Stimulated activated CD8-positive, alpha-beta memory T cell treated with anti-CD3 and anti-CD28 coated beads, Interleukin-4, amount 100 ng/mL, for 4 hours (primary cell): ENCODE data around the gene PAEP.

ENCODE experiments used
- DNase-seq, 2 donors: peaks; one replicate each; pipeline ENCODE4 v3.0.0-alpha.2; 2020; ENCODE audit warnings: low read depth in 2 of 2, low spot score in 1 of 2

The PAEP gene

DNA sequence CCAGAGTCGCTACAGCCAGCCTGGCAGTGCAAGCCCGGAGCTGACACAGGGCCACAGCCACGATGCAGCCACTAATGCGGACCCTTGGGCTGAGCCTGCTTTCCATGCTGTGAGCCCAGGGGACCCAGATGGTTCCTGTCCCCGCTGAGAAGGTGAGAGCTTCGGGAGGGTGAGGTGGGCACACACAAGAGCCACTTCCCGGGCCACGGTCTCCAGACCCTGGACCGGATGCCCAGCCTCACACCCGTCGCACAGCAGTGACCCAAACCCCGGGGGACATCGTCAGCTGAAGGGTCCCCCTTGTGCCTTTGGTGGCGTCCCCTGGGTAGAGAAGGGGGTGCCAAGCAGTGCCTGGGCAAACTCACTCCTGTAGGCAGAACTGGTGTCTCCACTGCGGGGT lies 13.4 kb downstream of the PAEP start:
- no peak for DNase-seq

DNA sequence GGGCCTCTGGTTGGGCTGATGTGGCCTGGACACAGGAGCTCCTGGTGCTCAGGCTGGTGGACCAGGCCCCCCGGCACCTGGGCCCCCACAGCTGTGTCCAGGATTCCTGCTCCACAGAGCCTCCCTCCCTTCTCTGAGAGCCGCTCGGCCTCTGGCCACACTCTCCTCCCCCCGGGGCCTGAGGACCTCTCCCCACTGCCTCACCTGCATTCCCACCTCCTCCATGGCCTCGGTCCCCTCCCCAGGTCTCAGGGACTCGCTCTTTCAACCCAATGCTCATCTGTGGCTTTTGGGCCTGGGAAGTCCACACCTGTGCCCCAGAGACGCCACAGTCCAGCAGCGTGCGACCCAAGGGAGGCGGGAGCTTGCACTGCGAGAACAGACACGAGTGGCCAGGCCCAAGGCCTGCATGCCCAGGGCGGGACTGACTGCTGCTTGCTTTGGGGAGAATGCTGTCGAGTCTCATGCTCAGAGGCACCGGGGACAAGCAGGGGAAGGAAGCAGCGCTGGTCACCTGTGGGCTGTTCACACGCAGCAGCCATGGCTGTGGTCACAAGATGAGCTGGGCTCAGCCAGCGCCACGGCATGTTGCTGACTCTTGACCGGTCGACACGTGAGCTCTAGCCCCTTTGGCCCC lies 14.6 kb downstream of the PAEP start:
- no peak for DNase-seq

DNA sequence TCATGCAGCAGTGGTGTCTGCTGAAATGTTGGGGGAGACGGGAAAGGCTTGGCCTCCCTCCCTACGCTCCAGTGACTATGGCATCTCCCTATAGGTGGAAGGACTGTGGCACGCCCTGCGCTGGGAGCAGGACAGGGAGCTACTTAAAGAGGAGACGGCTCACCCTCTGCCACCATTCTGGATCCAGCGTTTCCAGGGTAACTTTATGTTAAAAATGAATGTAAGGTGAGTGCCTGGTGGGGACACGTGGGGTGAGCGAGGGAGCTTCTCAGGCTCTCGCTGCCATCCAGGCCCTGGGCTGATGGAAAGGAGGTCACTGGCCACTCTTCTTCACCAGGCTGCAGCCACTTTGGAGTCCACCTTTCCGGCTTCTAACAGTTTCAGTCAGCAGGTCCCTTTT lies 15.7 kb downstream of the PAEP start:
- no peak for DNase-seq

DNA sequence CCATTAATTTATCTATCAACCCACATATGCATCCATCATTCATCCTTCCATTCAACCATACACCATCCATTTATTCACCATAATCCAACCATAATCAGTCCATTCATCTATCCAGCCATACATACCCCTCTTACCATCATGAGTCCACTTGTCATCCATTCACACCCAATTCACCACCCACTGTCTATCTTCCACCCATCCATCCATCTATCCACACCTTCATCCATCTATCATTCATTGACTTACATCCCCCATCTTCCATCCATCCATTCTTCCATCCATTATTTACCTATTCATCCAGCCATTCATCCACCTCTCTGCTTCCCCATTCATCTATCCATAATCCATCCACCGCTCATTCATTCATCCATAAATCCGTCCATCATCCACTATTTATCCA lies 17.8 kb downstream of the PAEP start:
- no peak for DNase-seq

DNA sequence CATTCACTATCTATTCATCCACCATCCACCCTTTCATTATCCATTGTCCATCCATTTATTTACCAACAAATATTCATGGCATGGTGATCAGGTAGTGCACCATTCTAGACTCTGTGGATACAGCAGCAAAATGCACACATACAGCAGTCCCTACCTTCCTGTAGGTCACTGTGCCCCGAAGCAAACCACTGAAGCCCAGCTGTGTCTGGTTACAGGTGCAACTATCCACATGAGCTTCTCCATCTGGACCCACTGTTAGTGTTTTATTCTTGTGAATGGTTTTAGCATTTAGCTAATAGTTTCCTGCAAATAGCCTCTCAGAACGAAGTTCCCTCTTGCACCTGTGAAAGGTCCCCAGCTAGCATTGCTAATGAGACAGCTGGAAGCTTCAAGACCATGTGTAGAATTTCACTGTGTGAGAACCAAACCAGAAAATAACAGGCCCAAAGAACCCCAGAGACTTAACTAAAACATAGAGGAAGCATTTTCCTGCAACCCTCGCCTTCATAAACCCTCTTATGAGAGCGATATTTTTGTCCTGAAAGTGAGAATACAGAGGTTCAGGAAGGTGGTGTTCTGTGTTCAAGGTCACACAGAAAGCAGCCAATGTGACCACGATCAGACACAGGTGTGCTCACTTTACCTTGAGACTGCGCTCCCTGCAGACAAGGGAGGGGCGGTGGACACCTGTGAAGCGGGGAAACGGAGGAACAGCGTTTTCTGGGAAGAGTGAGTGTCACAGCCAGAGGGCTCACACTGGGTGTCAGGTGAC lies 18.5 kb downstream of the PAEP start:
- no peak for DNase-seq

DNA sequence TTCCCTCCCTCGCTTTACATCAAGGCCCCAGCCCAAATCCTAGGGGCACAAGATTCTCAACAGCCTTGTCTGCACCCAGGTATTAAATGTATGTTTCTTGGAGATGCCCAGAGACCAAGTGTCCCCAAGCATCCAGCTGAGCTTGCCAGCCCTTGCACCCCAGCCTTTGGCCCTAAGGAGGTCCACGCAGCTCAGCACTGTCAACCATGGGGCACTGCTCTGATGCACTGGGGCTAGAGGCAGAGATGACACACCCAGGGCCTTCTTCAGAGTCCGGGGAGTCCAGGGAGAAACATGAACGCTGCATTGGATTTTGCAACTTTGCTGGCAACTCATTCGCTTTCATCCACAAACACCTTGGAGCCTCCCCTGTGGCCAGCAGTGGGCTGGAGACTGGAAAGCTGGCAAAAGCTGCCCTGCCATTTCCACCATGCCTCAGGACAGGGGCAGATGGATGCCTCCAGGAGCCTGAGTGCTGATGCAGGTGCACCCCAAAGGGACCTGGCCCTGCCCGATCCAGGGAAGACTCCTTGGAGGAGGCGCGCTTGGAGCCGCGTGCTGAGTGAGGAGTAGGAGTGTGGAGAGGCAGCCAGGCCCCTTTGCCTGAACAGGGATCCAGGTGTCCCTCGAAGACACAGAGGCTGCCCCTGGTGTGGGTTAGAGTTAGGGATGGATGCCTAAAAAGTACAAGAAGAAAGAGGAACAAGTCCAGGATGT lies 19.3 kb downstream of the PAEP start:
- no peak for DNase-seq

DNA sequence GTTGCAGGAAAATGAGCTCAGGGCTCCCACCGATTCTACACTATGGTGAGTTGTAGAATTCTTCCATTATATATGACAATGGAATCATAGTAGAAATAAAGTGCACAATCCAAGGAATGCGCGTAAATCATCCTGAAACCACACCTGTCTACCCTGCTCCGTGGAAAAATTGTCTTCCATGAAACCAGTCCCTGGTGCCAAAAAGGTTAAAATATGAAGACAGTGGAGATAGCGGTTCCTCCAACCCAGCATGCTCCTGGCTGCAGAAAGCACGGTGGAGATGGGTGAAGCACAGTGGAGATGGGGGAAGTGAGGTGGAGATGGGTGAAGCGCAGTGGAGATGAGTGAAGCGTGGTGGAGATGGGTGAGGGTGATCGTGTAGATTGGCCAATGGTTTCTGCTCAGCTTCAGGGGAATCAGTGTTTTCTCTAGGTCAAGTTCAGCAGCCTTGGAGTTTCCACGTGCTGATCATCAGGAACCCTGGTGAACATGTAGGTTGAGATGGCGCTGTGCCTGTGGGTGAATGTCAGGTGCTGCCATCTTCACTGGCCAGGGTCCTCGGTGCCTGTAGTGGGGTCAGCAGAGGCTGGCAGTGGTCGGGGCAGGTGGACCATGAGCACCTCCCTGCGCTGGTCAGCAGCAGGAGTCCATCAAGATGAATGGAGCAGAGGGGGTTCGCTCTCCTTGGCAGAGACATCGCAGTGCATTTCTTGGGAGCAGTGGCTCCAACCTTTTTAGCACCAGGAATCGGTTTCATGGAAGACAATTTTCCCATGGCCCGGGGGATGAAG lies 20.3 kb downstream of the PAEP start:
- DNase-seq, result no peak

DNA sequence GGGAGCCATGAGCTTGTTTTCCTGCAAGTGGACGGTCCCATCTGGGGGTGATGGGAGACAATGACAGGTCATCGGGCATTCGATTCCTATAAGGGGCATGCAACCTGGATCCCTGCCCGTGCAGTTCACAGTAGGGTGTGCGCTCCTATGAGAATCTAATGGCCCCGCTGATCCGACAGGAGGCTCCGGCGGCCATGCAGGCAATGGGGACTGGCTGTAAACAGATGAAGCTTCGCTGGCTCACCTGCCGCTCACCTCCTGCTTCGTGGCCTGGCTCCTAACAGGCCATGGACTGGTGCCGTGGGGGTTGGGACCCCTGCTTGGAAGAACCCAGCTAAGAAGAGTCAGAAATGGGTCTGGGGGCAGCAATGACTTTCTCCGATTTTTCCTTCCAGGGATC lies 21.0 kb downstream of the PAEP start:
- DNase-seq, result no peak

DNA sequence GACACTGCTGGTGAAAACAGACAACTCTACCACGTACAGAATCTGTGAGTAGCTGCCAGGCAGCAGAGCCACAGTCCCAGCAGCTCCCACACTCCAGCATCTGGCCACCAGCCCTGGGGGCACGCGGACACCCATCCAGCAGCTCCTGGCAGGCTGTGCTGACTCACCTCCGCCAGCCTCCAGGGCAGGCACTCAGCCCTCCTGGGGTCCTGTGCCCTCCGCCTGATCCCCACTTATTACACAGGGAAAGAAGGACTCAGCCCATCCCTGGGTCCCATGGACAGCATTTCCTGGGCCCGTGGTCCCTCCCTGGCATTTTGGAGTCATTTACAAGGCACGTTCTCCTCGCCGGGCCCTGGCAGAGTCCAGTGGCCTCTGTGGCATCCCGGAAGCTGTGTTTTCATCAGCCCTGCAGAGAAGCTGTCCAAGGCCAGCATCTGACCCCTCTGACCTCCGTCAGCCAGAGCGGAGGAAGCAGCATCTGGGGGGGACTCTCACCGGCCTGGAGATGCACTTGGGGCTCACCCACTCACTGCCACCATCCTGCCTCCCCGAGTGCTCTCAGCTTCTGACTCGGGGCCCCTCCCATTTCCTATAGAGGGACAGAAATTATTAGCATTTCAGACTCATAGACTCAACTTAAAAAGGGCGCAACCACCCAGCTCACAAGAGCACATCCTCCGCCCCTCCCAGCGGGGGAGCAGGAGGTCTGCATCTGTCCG lies 21.6 kb downstream of the PAEP start:
- DNase-seq, result no peak

DNA sequence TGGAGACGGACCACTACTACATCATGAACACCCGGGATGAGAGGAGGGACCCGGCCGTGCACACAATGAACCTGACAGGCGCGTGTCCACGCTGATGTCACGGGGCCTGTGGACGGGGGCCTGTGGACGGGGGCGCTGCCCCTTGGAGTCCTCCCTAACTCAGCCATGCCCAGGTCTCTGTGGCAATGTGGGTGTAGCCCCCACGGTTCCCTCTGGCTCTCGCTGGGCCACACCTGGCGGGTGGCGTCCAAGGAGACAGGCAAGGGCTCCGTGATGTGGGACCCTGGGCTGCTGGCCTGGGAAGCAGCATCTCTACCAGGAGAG lies 22.1 kb downstream of the PAEP start:
- DNase-seq, result no peak

DNA sequence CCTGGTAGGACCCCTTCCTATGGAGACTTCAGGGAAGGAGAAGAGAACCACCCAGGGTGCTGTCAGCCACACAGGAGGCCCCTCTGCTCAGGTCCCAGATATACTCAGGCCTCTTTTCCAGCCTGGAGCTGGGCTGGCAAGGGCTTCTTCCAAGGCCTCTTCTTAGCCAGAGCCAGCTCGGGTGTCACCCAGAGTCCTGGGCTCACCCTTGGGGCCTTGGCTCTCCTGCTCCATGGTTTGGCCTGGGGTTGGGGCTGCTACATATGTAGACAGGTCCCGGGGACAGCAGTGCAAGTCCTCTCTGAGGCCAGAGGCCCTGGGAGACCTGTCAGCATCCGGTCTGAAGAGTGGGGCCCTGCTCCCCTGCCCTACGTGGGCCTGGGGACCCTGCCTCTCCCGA lies 22.8 kb downstream of the PAEP start:
- DNase-seq, result no peak

DNA sequence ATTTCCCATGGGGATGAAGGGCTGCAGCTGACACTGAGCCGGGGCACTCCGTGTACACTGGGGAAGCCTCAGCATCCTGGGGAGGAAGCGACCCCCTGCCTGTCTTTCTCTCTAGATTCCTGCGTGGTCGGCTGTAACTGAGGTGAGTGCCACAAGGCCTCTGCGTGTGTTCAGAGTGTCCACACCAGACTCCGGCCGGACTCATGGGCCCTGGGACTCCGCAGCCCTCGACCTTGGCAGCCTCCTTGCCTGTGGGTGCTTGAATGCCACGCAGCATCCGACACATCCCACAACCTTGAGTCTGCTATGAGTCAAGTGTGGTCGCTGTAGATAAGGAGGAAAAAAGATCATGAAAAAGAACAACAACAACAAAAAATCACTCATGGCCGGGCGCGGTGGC lies 23.4 kb downstream of the PAEP start:
- no peak for DNase-seq

DNA sequence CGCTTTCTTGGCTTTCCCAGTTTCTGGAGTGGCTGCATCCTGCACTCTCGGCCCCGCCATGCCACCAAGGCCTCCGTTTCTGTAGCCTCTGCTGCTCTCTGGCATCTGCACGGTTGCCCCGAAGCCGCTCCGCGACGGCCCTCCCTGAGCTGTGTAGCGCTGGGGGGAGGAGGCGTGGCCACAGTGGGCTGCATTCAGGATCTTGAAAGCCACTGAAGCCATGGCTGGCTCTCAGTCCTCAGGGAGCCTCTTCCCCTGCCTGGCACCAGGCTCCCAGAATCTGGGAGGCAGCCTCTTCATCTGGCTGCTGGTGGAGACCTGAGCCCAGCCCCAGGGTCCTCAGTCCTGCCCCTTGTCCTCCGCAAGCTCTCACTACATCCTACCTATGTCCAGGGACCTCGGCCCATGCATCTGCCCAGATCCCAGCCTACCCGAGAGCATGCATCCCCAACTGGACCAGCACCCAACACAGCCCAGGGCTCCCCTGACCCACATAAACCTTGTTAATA lies 25.1 kb downstream of the PAEP start:
- DNase-seq, result no peak

DNA sequence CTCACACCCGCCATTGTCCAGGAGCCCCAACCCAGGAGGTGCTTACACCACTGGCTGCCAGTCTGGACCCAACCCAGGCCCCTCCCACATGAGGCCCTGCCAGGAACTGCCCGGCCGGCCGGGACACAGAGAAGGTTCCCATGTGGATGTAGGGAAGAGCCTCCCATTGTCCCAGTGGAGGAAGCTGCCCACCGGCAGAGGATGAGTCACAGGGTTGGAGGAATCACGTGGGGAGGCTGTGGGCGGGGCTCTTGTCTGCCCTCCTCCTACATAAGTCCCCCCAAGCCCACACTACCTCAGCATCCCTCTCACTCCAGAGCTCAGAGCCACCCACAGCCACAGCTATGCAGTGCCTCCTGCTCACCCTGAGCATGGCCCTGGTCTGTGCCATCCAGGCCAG lies 26.1 kb downstream of the PAEP start:
- DNase-seq, result no peak

DNA sequence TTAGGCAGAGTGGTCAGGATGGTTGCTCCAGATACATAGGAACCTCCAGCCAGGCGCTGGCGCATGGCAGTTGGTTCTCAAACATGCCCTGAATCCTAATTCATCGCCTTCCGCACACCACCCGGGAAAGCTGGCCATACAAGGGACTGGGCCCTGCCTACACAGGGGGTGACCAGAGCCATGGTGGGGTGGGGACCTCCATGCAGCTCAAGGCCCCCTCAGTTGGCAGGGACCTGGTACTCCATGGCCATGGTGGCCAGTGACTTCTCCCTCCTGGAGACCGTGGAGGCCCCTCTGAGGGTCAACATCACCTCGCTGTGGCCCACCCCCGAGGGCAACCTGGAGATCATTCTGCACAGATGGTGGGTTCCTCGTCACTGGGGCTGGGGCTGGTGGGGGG lies 26.8 kb downstream of the PAEP start:
- DNase-seq, result no peak

DNA sequence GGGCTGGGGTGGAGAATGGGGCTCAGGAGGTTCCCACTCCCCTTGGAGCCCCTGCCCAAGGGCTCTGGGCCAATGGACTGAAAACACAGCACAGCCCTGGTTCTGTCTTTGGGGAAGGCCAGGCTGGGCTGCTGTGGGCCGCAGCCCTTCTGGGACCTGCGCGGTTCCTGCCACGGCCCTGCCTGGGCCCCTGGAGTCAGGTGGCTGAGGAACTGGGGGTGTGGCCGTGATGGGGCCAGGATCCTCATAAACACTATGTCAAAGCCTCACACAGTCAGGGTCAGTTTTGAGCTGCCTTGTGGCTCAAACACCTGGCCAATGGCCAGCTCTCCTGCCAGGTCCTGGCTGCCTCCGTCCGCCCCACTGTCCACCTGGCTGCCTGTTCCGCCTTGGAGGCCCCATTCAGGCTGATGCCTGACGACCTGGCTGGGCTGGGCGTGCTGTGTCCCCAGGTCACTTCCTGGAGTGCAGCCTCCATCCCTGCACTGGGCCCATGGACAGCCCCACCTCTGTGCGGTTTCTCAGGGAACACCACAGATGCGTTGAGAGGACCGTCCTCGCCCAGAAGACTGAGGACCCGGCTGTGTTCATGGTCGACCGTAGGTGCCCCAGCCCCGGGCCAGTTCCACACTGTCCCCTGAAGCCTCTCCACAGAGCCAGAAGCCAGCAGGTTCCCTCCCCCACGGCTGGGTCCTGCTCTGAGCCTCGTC lies 27.5 kb downstream of the PAEP start:
- DNase-seq, result no peak

DNA sequence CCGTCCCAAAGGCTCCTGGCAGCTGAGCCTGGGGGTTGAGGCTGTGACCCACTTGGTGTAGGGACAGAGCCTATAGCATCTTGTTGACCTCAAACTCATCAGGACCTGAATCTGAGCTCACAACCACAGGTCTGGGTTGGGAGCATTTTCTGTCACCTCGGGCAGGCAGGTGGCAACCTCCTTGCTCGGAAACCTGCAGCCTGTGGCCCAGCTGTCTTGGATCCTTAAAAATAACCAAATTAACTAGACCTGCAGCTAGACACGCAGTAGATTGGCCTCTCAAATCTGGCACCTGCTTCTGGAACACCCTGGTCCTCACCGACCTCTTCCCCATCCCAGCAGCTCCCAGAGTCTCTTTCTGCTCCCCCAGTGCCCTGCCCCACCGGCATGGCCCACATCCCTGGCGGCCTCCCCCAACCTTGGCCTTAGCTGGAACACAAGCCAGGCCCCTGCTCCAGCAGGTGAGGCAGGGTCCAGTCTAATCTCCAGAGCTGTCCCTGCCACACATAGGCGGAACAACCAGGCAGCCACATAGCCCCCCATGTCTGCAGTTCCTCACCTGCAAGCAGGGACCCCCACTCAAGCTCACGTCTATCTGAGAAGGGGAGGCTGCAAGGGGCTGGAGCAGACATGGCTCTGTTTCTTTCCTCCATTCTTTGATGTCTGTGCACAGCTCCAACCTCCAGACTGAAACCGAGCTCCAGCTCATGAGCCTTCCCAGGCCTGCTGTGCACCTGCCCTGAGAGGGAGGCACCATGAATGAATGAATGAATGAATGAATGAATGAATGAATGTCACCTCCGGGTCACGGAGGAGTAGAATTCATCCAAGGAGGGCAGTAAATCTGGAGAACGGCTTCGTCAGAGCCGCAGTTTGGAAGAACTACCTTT lies 28.3 kb downstream of the PAEP start:
- DNase-seq, result no peak

DNA sequence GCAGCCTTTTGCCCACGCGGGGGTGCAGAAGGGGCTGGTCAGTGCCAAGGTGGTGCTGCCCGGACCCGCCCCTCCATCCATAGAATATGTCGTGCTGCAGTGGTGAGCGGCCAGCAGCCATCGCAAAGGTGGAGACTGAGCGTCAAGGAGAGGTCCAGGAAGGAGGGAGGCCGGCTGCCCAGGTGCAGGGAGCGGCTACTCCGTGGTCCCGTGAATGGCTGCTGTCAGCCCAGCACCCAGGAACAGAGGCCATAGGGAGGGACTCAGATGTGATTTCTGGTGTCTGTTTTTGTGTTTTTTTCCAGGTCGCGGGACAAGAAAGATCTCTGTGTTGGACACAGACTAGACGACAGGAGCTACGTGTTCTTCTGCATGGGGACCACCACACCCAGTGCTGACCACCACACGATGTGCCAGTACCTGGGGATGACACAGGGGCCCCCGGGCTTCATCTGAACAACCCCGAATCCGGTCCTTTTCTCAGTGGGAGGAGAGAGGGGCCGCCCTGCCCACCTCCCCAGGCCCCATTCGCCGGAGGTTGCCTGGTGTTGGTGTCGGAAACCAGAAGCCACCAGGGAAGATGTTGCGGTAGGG lies 29.0 kb downstream of the PAEP start:
- no peak for DNase-seq
